Neural cell (in vitro differentiated cells): ENCODE measurements around the gene CSH1.

Experiments
- CTCF ChIP-seq: fragments of 450-650 bp; IDR thresholded peaks from 2 replicates; pipeline ENCODE4 v1.5.1; 2014; ENCODE audit warnings: antibody characterized with exemption, mild to moderate bottlenecking, moderate library complexity; ENCODE audit not compliant: poor library complexity, severe bottlenecking
- MXI1 ChIP-seq: fragments of 450-650 bp; conservative IDR thresholded peaks from 2 replicates; pipeline ENCODE4 v1.6.1; 2014; ENCODE audit warnings: antibody characterized with exemption, mild to moderate bottlenecking; ENCODE audit not compliant: poor library complexity, severe bottlenecking
- POLR2AphosphoS5 ChIP-seq: IDR thresholded peaks from 2 replicates; pipeline ENCODE4 v1.6.1; 2012
- SMC3 ChIP-seq: fragments of 450-650 bp; conservative IDR thresholded peaks from 2 replicates; pipeline ENCODE4 v1.6.1; 2014; ENCODE audit warnings: antibody characterized with exemption, mild to moderate bottlenecking, moderate library complexity; ENCODE audit not compliant: poor library complexity

GRCh38 chr17:63845509-63845908 is 50.9 kb downstream of the CSH1 start:
- TF ChIP-seq CTCF (no peak), SMC3 (no peak), MXI1 (no peak), POLR2AphosphoS5 (no peak)
